HG02678 (cell line): ENCODE data around the gene DAB2IP.

Experiments
- ATAC-seq: cut with Tn5 transposase; IDR thresholded peaks from one replicate; pipeline ENCODE4 v1.9.1; 2021; ENCODE audit warnings: mild to moderate bottlenecking, moderate library complexity; ENCODE audit not compliant: unreplicated experiment

DAB2IP gene

GRCh38 chr9:121773286-121773953 is 122.0 kb downstream of the DAB2IP start:
- no peak for ATAC-seq

- ATAC-seq = no peak
Measured at GRCh38 chr9:121773954-121774714, 122.7 kb downstream of the DAB2IP start.

- ATAC-seq = no peak
Measured at GRCh38 chr9:121774715-121775613, 123.5 kb downstream of the DAB2IP start.

- no peak for ATAC-seq
Measured at GRCh38 chr9:121776001-121776738, 124.7 kb downstream of the DAB2IP start.

GRCh38 chr9:121776739-121777637 is 125.6 kb downstream of the DAB2IP start:
- no peak for ATAC-seq

DNA sequence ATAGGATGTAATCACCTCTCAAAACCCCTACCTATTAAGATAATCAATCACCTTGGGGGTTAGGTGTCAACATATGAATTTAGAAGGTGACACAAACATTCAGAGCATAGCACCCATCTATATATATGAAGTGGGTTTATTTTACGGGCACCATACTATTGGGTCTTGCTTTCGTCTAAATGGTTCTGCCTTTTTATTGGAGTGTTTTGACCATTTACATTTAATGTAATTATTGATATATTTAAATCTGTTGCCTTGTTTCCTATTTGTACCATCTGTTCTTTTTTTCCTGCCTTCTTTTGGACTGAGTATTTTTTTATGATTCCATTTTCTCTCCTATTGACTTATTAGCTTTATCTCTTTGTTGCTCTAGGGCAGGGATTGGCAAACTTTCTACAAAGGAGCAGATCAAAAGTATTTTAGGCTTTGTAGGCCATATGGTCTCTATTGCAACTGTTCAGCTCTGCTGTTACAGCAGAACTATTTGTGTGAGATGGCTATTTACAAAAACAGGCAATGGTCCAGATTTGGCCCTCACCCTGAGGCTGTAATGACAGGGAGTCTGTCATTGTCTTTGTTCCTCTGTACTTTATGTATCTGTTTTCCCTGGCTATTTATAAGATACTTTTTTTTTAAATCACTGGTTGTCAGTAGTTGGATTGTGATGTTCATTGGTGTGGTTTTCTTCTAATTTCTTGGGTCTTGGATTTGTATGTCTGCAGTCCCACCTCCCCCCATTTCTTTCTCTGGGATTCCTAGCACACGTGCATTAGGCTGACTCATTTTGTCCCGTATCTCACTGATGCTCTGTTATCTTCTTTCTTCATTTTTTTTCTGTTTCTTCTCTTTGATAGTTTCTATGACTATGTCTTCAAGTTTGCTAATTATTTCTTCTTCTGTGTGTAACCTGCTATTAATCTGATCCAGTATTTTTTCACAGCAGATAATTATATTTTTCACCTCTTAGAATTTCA is 127.1 kb downstream of the DAB2IP start:
- ATAC-seq = no peak

- ATAC-seq = no peak
Measured at GRCh38 chr9:121779381-121780117, 128.1 kb downstream of the DAB2IP start.

GRCh38 chr9:121780177-121781040 is 129.0 kb downstream of the DAB2IP start:
- no peak for ATAC-seq

DNA sequence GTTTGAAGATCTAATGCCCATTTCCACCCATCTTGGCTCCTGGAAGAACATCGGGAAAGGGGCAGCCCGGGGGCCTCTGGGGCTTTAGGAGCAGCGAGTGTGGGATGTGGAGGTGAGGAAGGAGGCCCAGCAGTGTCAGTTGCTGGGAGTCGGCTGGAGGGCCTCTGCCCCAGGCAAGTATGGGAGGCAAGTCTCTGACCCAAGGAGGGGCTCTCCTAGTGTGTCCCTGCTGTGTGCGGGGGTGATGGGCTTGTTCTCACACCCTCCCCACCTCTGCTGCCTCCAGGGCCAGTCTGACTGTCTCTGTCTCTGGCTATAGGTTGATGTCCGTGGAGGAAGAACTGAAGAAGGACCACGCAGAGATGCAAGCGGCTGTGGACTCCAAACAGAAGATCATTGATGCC is 129.7 kb downstream of the DAB2IP start:
- ATAC-seq = no peak

GRCh38 chr9:121781701-121782464 is 130.4 kb downstream of the DAB2IP start:
- no peak for ATAC-seq

- no peak for ATAC-seq
Measured at GRCh38 chr9:121782514-121783110, 131.2 kb downstream of the DAB2IP start.

GRCh38 chr9:121783111-121783510 is 131.7 kb downstream of the DAB2IP start:
- no peak for ATAC-seq

- ATAC-seq = no peak
Measured at GRCh38 chr9:121783521-121784507, 132.4 kb downstream of the DAB2IP start.

DNA sequence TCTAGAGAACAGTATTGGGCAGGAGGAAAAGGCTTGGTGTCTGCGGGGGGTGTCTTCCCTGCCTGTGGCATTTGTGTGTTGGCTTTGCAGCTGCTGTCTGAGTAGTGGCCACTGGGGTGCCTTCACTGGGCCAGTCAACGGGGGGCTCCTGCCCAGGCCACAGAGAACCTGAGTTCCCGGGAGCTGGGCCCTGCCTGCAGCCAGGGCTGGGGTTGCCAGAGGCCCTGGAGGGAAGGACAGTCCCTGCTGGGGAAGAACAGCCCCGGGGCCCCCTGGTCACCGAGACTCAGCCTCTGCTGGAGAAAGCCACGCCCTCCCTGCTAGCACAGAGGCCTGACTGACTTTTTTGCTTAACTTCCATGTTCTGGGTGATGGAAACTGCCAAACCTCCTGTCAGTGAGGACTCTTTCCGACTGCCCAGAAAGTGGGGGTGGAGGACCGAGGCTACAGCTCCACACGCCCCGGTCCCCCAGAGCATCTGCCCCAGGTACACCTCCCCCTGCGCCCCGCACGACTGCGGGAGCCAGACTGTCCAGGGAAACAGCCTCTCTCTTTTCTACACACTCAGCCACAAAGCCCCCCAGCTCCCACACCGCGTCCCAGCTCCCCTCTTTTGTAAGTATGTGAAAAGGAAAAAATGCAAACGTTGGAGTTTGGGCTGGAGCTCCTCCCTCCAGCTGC is 133.4 kb downstream of the DAB2IP start:
- no peak for ATAC-seq
